ENCODE data around the gene CA5A.

DNA sequence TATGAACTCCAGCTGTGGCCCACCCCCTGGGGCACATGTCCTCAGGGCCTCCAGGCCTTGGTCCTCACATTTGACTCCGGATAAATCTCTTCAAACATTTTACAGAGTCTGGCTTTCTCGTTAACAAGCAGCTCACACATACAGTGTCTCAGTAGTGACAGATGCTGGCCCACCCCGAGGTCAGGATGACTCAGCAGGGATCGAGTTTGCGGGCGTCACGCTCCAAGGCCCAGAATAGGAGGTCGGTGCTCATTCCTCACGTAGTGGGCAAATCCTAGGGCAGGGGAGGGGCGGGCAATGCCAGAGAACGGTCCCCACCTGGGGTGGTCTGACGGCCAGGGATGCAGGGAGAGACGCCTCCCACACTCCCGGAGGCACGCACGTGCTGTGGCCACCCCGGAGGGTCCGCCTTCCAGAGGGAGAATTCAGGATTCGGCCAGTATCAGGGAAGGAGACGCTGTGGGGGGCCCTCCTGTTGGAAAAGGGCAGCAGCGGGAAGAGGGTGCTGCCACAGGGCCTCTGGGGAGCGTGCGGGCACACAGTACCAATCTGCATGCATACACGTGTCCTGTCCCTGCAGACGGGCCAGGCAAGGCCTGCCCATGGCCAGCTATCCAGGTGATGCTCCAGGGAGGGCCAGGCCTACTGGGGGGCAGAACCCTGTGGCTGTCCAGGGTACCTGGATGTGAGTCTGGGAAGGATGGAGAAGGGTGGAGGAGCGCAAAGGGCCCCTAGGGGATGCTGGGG is 75.6 kb downstream of the CA5A start:
- TF ChIP-seq MAFK (IDR thresholded peaks at IDR 0.05; ENCODE audit: low read depth, low read length) (peak; percentile 39; the same call in 1 of the 2 replicates), POLR2A (IDR thresholded peaks at IDR 0.05; ENCODE audit: low read depth, low read length) (no peak), BHLHE40 (IDR thresholded peaks at IDR 0.05; ENCODE audit: low read depth, low read length) (peak; percentile 66), RAD21 (IDR thresholded peaks at IDR 0.05; ENCODE audit: low read length) (no peak), SMC3 (IDR thresholded peaks at IDR 0.05; ENCODE audit: low read depth, low read length) (no peak), MAZ (IDR thresholded peaks at IDR 0.05; ENCODE audit: borderline replicate concordance, low read depth, low read length) (peak; percentile 59; the same call in 1 of the 2 replicates)
- TF ChIP-seq, protein P1, sequence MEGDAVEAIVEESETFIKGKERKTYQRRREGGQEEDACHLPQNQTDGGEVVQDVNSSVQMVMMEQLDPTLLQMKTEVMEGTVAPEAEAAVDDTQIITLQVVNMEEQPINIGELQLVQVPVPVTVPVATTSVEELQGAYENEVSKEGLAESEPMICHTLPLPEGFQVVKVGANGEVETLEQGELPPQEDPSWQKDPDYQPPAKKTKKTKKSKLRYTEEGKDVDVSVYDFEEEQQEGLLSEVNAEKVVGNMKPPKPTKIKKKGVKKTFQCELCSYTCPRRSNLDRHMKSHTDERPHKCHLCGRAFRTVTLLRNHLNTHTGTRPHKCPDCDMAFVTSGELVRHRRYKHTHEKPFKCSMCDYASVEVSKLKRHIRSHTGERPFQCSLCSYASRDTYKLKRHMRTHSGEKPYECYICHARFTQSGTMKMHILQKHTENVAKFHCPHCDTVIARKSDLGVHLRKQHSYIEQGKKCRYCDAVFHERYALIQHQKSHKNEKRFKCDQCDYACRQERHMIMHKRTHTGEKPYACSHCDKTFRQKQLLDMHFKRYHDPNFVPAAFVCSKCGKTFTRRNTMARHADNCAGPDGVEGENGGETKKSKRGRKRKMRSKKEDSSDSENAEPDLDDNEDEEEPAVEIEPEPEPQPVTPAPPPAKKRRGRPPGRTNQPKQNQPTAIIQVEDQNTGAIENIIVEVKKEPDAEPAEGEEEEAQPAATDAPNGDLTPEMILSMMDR (conservative IDR thresholded peaks at IDR 0.05; ENCODE audit: low read depth, low read length) = no peak
- TF ChIP-seq, protein P2, sequence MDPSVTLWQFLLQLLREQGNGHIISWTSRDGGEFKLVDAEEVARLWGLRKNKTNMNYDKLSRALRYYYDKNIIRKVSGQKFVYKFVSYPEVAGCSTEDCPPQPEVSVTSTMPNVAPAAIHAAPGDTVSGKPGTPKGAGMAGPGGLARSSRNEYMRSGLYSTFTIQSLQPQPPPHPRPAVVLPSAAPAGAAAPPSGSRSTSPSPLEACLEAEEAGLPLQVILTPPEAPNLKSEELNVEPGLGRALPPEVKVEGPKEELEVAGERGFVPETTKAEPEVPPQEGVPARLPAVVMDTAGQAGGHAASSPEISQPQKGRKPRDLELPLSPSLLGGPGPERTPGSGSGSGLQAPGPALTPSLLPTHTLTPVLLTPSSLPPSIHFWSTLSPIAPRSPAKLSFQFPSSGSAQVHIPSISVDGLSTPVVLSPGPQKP (IDR thresholded peaks at IDR 0.05; ENCODE audit: borderline replicate concordance, low read depth, low read length) = no peak

Data from IMR-90 (cell line).